Measurements from ENCODE around the gene NOL11.

Gene NOL11

GRCh38 chr17:67729903-67730302 lies 12.2 kb downstream of the NOL11 start:
- Histone ChIP-seq H3K4me3 (ENCODE audit: low read depth, low read length) (no peak overlapping the region), H3K79me2 (peaks cover 10% of the 10 kb centered on the region), H3K36me3 (ENCODE audit: control insufficient read depth, insufficient read depth, low read length) (no peaks in the 10 kb centered on the region), H3K27ac (no peak overlapping the region), H3K27me3 (ENCODE audit: control insufficient read depth, insufficient read depth, low read length) (no peaks in the 10 kb centered on the region), H3K4me2 (ENCODE audit: low read length) (no peak overlapping the region), H3K4me1 (no peaks in the 10 kb centered on the region), H3K9ac (no peak overlapping the region), H2AFZ (no peak overlapping the region), H3K9me3 (ENCODE audit: control insufficient read depth, low read length) (no peaks in the 10 kb centered on the region)
- TF ChIP-seq CTCF (IDR thresholded peaks at IDR 0.05) = no peak

- no peak for TF ChIP-seq CTCF (IDR thresholded peaks at IDR 0.05)
- Histone ChIP-seq H3K9ac (no peak overlapping the region), H3K4me3 (ENCODE audit: low read depth, low read length) (no peak overlapping the region), H3K79me2 (peaks cover 10% of the 10 kb centered on the region), H3K36me3 (ENCODE audit: control insufficient read depth, insufficient read depth, low read length) (no peaks in the 10 kb centered on the region), H3K4me1 (no peaks in the 10 kb centered on the region), H3K27me3 (ENCODE audit: control insufficient read depth, insufficient read depth, low read length) (no peaks in the 10 kb centered on the region), H2AFZ (no peak overlapping the region), H3K27ac (no peak overlapping the region), H3K9me3 (ENCODE audit: control insufficient read depth, low read length) (no peaks in the 10 kb centered on the region), H3K4me2 (ENCODE audit: low read length) (no peak overlapping the region)
Measured at GRCh38 chr17:67730731-67731130, 13.0 kb downstream of the NOL11 start.

GRCh38 chr17:67733449-67733848 lies 15.7 kb downstream of the NOL11 start:
- H3K4me2 ChIP-seq (ENCODE audit: low read length) = no peak overlapping the region
- no peak for TF ChIP-seq CTCF (IDR thresholded peaks at IDR 0.05)
- no peaks in the 10 kb centered on the region for H3K9me3 ChIP-seq (ENCODE audit: control insufficient read depth, low read length)
- H3K27me3 ChIP-seq (ENCODE audit: control insufficient read depth, insufficient read depth, low read length) = no peaks in the 10 kb centered on the region
- no peak overlapping the region for H3K27ac ChIP-seq
- H3K79me2 ChIP-seq = peaks cover 10% of the 10 kb centered on the region
- H3K9ac ChIP-seq = no peak overlapping the region
- H2AFZ ChIP-seq = no peak overlapping the region
- no peaks in the 10 kb centered on the region for H3K36me3 ChIP-seq (ENCODE audit: control insufficient read depth, insufficient read depth, low read length)
- H3K4me3 ChIP-seq (ENCODE audit: low read depth, low read length) = no peak overlapping the region
- no peaks in the 10 kb centered on the region for H3K4me1 ChIP-seq

- no peak for TF ChIP-seq CTCF (IDR thresholded peaks at IDR 0.05)
- H3K36me3 ChIP-seq (ENCODE audit: control insufficient read depth, insufficient read depth, low read length) = no peaks in the 10 kb centered on the region
- H3K4me2 ChIP-seq (ENCODE audit: low read length) = no peak overlapping the region
Measured at GRCh38 chr17:67737145-67737544, 19.4 kb downstream of the NOL11 start.

GRCh38 chr17:67742025-67742424 lies 24.3 kb downstream of the NOL11 start:
- Histone ChIP-seq H3K27me3 (ENCODE audit: control insufficient read depth, insufficient read depth, low read length) (no peaks in the 10 kb centered on the region), H3K9ac (no peak overlapping the region), H3K4me1 (no peaks in the 10 kb centered on the region), H3K4me2 (ENCODE audit: low read length) (no peak overlapping the region), H3K4me3 (ENCODE audit: low read depth, low read length) (no peak overlapping the region), H3K27ac (no peak overlapping the region), H3K9me3 (ENCODE audit: control insufficient read depth, low read length) (no peaks in the 10 kb centered on the region), H3K79me2 (no peaks in the 10 kb centered on the region), H2AFZ (no peak overlapping the region), H3K36me3 (ENCODE audit: control insufficient read depth, insufficient read depth, low read length) (no peaks in the 10 kb centered on the region)
- TF ChIP-seq CTCF (IDR thresholded peaks at IDR 0.05) = no peak

More at GRCh38 chr17:67737145-67737544, 19.4 kb downstream of the NOL11 start:
- H3K27ac ChIP-seq = no peak overlapping the region
- no peaks in the 10 kb centered on the region for H3K9me3 ChIP-seq (ENCODE audit: control insufficient read depth, low read length)
- H3K79me2 ChIP-seq = peaks cover 5% of the 10 kb centered on the region
- H2AFZ ChIP-seq = no peak overlapping the region
- no peak overlapping the region for H3K4me3 ChIP-seq (ENCODE audit: low read depth, low read length)
- no peaks in the 10 kb centered on the region for H3K4me1 ChIP-seq
- H3K9ac ChIP-seq = no peak overlapping the region
- H3K27me3 ChIP-seq (ENCODE audit: control insufficient read depth, insufficient read depth, low read length) = no peaks in the 10 kb centered on the region

All from parathyroid adenoma (tissue), 2 donors.